Ovary (tissue), 9 donors: Measurements from ENCODE around the gene ANTXR2. TPM values are rescaled to one million over a fixed set of nuclear protein-coding genes. Genes with fewer than 3 reads are reported as not detected.

Source experiments
- DNase-seq, 5 donors: peaks; one replicate each; pipeline ENCODE4 v3.0.0-alpha.2; 2019 to 2020
- H3K27ac ChIP-seq, 2 donors: fragments of 200-600 bp; one replicate each; pipeline versions ENCODE4 v1.5.1 to v1.8.0; 2019 to 2022
- H3K27me3 ChIP-seq: fragments of 200-600 bp; one replicate; pipeline ENCODE4 v1.8.0; 2022
- H3K36me3 ChIP-seq: fragments of 200-600 bp; sonication (generic); one replicate; pipeline ENCODE4 v1.5.1; 2019
- H3K4me1 ChIP-seq: one replicate; pipeline ENCODE4 v1.8.1; 2013; ENCODE audit warnings: mild to moderate bottlenecking, moderate library complexity; ENCODE audit not compliant: insufficient read depth
- H3K4me3 ChIP-seq: fragments of 200-600 bp; sonication (generic); one replicate; pipeline ENCODE4 v1.5.1; 2017
- H3K9me3 ChIP-seq, 2 donors: fragments of 200-600 bp in 1 of 2; sonication (generic) in 1 of 2; one replicate each; pipeline versions ENCODE4 v1.5.1 to v1.8.1; 2013 to 2019; ENCODE audit warnings: mild to moderate bottlenecking in 1 of 2, moderate library complexity in 1 of 2
- CTCF ChIP-seq, 3 donors: fragments of 450-650 bp in 2 of 3; fragments of 200-600 bp in 1 of 3; IDR thresholded peaks; one replicate each; pipeline versions ENCODE4 v1.5.1 to v1.8.0; 2016 to 2022; ENCODE audit warnings: antibody characterized with exemption in 3 of 3, mild to moderate bottlenecking in 1 of 3
- EP300 ChIP-seq: sonication (generic); formaldehyde crosslinking; IDR thresholded peaks from one replicate; pipeline ENCODE4 v1.6.1; 2017; ENCODE audit warnings: antibody characterized with exemption
- POLR2A ChIP-seq: fragments of 450-650 bp; IDR thresholded peaks from one replicate; pipeline ENCODE4 v1.6.1; 2017; ENCODE audit warnings: antibody characterized with exemption, mild to moderate bottlenecking, moderate library complexity
- WGBS, 3 donors: extraction: QIAGEN DNeasy Blood & Tissue Kit in 1 of 3; methylation state at CpG; one replicate each; pipeline versions ENCODE4 v1.1.5 to v1.1.7; 2013 to 2017; 5-methylcytosine and 5-hydroxymethylcytosine counted together
- intact Hi-C, 4 donors: fragments of 100-400 bp; cut with DNase I; formaldehyde crosslinking; loops; one replicate each; pipeline versions ENCODE4 v1.11.0 to v1.15.1; 2022 to 2023
- polyA plus RNA-seq, 2 donors: library from polyadenylated mRNA; stranded (reverse); fragments of 200-250 nt in 1 of 2; fragments of 350-450 nt in 1 of 2; fragmentation: Illumina TruSeq in 1 of 2; extraction: RNeasy Lipid Tissue Mini Kit (QIAGEN cat#74804) in 1 of 2; gene quantifications; one replicate each; pipeline ENCODE4 v1.2.3, GENCODE V29; 2013 to 2014
- total RNA-seq, 7 donors: library from RNA; depleted of rRNA in 2 of 7; stranded (reverse); fragments of >200 nt in 2 of 7; fragmentation: NEBNext Ultra II Directional in 3 of 7; extraction: Animal tissue kit (Norgen Biotek cat#: 25700) in 3 of 7; gene quantifications; one replicate each; pipeline versions ENCODE4 v1.1.0 to v1.2.4, GENCODE V29; 2016 to 2023
- donor health status: DM: no; HTN: no; CAD: no; lungs with moderate emphysema.
- donor health status: DM: no; HTN: no; CAD: no.
- donor health status: Bipolar disorder and iron deficiency.
- donor health status: DM: yes; HTN: yes; CAD: no.
- donor health status: DM: no; HTN: no; CAD: no.
- donor health status: DM: yes; HTN: yes; CAD: no.

The ANTXR2 gene
- total and polyA plus RNA-seq, 9 donors = 64.4 to 231 (median 88.7) TPM

- intact Hi-C loops = loop anchor here in 1 of 4 donors (10.0 kb wide), 1 partner anchor 107 kb away; no protein-coding TSS in a partner anchor
Observed at GRCh38 chr4:80077639-80078038, 4.6 kb upstream of the ANTXR2 start.

GRCh38 chr4:80076681-80077080, 3.7 kb upstream of the ANTXR2 start:
- intact Hi-C loops = loop anchor here in 1 of 4 donors (10.0 kb wide), 1 partner anchor 108 kb away; no protein-coding TSS in a partner anchor
- no peaks in the 10 kb centered on the region for H3K9me3 ChIP-seq
- no peak overlapping the region for H3K4me3 ChIP-seq
- no peak for DNase-seq
- no peaks in the 10 kb centered on the region for H3K36me3 ChIP-seq
- TF ChIP-seq CTCF (IDR thresholded peaks at IDR 0.05) = no peak
- no peaks in the 10 kb centered on the region for H3K27me3 ChIP-seq
- H3K27ac ChIP-seq = no peak overlapping the region
- H3K4me1 ChIP-seq = peaks cover 4% of the 10 kb centered on the region

More at GRCh38 chr4:80077639-80078038, 4.6 kb upstream of the ANTXR2 start:
- no peak for DNase-seq
- Histone ChIP-seq H3K27me3 (no peaks in the 10 kb centered on the region), H3K9me3 (no peaks in the 10 kb centered on the region), H3K4me3 (no peak overlapping the region), H3K4me1 (peaks cover 4% of the 10 kb centered on the region), H3K36me3 (no peaks in the 10 kb centered on the region), H3K27ac (no peak overlapping the region)
- 88 to 91% (median 91%) methylated on average over 5 of the region's 5 CpGs for WGBS, 3 donors
- TF ChIP-seq EP300 (no peak), POLR2A (no peak), CTCF (IDR thresholded peaks at IDR 0.05) (no peak)

GRCh38 chr4:80075995-80076675, 3.1 kb upstream of the ANTXR2 start:
- DNase-seq = no peak
- intact Hi-C loops = loop anchor here in 1 of 4 donors (10.0 kb wide), 1 partner anchor 109 kb away; no protein-coding TSS in a partner anchor

GRCh38 chr4:80074651-80075050, 1.6 kb upstream of the ANTXR2 start:
- Histone ChIP-seq H3K27me3 (no peaks in the 10 kb centered on the region), H3K36me3 (no peaks in the 10 kb centered on the region), H3K9me3 (no peaks in the 10 kb centered on the region), H3K4me3 (no peak overlapping the region), H3K27ac (no peak overlapping the region), H3K4me1 (peaks cover 4% of the 10 kb centered on the region)
- TF ChIP-seq EP300 (no peak), POLR2A (no peak), CTCF (IDR thresholded peaks at IDR 0.05) (no peak)
- DNase-seq = no peak
- intact Hi-C loops = loop anchor here in 2 of 4 donors (5.0 to 10.0 kb wide), 2 partner anchors 108 to 110 kb away; no protein-coding TSS in a partner anchor

More at GRCh38 chr4:80075995-80076675, 3.1 kb upstream of the ANTXR2 start:
- Histone ChIP-seq H3K36me3 (no peaks in the 10 kb centered on the region), H3K4me1 (peaks cover 4% of the 10 kb centered on the region), H3K9me3 (no peaks in the 10 kb centered on the region), H3K27me3 (no peaks in the 10 kb centered on the region), H3K4me3 (no peak overlapping the region), H3K27ac (no peak overlapping the region)
- TF ChIP-seq POLR2A (no peak), CTCF (IDR thresholded peaks at IDR 0.05) (no peak), EP300 (no peak)
